Measurements from ENCODE around the gene CPXM2. TPM values are rescaled to one million over a fixed set of nuclear protein-coding genes. Genes with fewer than 3 reads are reported as not detected.

CPXM2 gene
- total RNA-seq, 5 donors from 2014 or later (not counting 1 experiment from before 2014, with no cell fraction given), result not detected

GRCh38 chr10:123930340-123931001 lies 38.9 kb upstream of the CPXM2 start:
- ChIA-PET POLR2A (no interaction called here), CTCF (no interaction called here)
- Histone ChIP-seq H3K4me1 (ENCODE audit: control insufficient read depth in 1 of 2, extremely low read depth in 1 of 2, insufficient read depth in 2 of 2, low read length in 2 of 2) (no peaks in the 10 kb centered on the region), H3K27ac (ENCODE audit: low read length) (no peak overlapping the region), H3K4me3 (ENCODE audit: control insufficient read depth in 1 of 2, extremely low read depth in 1 of 2, low read length in 1 of 2) (no peak overlapping the region), H3K27me3 (replicated peaks in 1 of 2; ENCODE audit: control insufficient read depth in 2 of 2, extremely low read depth in 1 of 2, insufficient read depth in 2 of 2, low read length in 1 of 2) (peaks cover 0 to 17% of the 10 kb centered on the region in 2 experiments), H3K36me3 (ENCODE audit: control insufficient read depth in 2 of 2, extremely low read depth in 1 of 2, insufficient read depth in 1 of 2, low read length in 1 of 2) (no peaks in the 10 kb centered on the region), H3K9me3 (peaks cover 2% of the 10 kb centered on the region)
- Mint-ChIP-seq H3K27ac (no peak overlapping the region), H3K4me1 (peaks cover 0 to 5% (median 4%) of the 10 kb centered on the region in 3 donors), H3K36me3 (no peaks in the 10 kb centered on the region), H3K4me3 (no peak overlapping the region), H3K9me3 (peaks cover 8 to 12% (median 12%) of the 10 kb centered on the region in 3 donors), H3K27me3 (peaks cover 13 to 21% of the 10 kb centered on the region in 2 donors)
- ATAC-seq (replicated peaks in 1 of 4), result no peak
- 81% methylated on average over 5 of the region's 9 CpGs for WGBS (ENCODE audit: insufficient coverage)
- DNase-seq, result no peak

DNA sequence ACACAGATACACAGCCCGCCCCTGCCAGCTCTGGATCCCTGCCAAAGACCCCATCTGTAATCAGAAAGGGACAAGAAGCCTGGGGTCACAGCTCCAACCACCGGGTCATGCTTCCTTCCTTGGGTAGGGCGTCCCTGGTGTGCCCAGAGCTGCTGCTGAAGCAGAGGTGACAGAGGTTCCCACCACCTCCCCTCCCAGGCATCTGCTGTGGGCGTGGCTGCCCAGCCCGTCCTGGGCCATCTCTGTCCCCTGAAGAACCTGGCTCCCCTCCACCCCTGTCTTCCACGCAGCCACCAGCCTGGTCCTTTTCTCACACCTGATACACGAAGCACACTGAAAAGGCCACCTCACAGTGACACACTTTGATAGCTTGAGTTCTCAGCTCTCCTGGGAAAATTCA lies 38.2 kb upstream of the CPXM2 start:
- H3K9me3 ChIP-seq, result peaks cover 2% of the 10 kb centered on the region
- ChIA-PET CTCF (no interaction called here), POLR2A (no interaction called here)
- Mint-ChIP-seq H3K27me3 (peaks cover 13 to 24% of the 10 kb centered on the region in 2 donors), H3K4me1 (peaks cover 0 to 5% (median 4%) of the 10 kb centered on the region in 3 donors), H3K27ac (no peak overlapping the region), H3K4me3 (no peak overlapping the region), H3K9me3 (peaks cover 8 to 12% (median 12%) of the 10 kb centered on the region in 3 donors), H3K36me3 (no peaks in the 10 kb centered on the region)
- no peak overlapping the region for H3K4me3 ChIP-seq (ENCODE audit: control insufficient read depth in 1 of 2, extremely low read depth in 1 of 2, low read length in 1 of 2)
- H3K27ac ChIP-seq (ENCODE audit: low read length), result no peak overlapping the region
- H3K4me1 ChIP-seq (ENCODE audit: control insufficient read depth in 1 of 2, extremely low read depth in 1 of 2, insufficient read depth in 2 of 2, low read length in 2 of 2), result no peaks in the 10 kb centered on the region
- WGBS (ENCODE audit: insufficient coverage), result 82% methylated on average over 7 of the region's 7 CpGs
- H3K36me3 ChIP-seq (ENCODE audit: control insufficient read depth in 2 of 2, extremely low read depth in 1 of 2, insufficient read depth in 1 of 2, low read length in 1 of 2), result no peaks in the 10 kb centered on the region
- peaks cover 0 to 17% of the 10 kb centered on the region in 2 experiments for H3K27me3 ChIP-seq (replicated peaks in 1 of 2; ENCODE audit: control insufficient read depth in 2 of 2, extremely low read depth in 1 of 2, insufficient read depth in 2 of 2, low read length in 1 of 2)
- ATAC-seq (replicated peaks in 1 of 4) (no peak), DNase-seq (no peak)

DNA sequence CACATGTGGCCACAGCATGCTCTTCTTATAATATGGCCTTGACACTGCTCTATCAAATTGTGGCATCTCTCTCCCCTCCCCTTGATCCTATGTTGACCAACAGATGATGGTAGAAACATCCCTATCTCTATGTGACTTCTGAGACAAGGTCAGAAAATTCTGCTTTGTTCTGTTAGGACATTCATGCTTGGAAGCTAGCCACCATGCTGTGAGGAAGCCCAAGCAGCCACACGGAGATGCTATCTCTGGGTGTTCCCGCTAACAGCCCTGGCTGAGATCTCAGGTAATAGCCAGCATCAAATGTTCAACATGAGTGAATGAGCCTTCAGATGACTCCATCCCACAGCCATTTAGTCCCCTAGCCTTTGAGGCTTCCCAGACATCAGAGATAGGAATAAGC lies 36.8 kb upstream of the CPXM2 start:
- peaks cover 14 to 24% of the 10 kb centered on the region in 2 donors for H3K27me3 Mint-ChIP-seq
- 100% methylated on average over 1 of the region's 2 CpGs for WGBS (ENCODE audit: insufficient coverage)
- H3K27ac Mint-ChIP-seq, result no peak overlapping the region
- no peak for DNase-seq
- peaks cover 2% of the 10 kb centered on the region for H3K9me3 ChIP-seq
- no peak overlapping the region for H3K4me3 Mint-ChIP-seq
- H3K4me1 Mint-ChIP-seq, result peaks cover 0 to 5% (median 4%) of the 10 kb centered on the region in 3 donors
- CTCF ChIA-PET, result no interaction called here
- no peak overlapping the region for H3K27ac ChIP-seq (ENCODE audit: low read length)
- ATAC-seq (replicated peaks in 1 of 4), result no peak
- POLR2A ChIA-PET, result no interaction called here
- peaks cover 0 to 17% of the 10 kb centered on the region in 2 experiments for H3K27me3 ChIP-seq (replicated peaks in 1 of 2; ENCODE audit: control insufficient read depth in 2 of 2, extremely low read depth in 1 of 2, insufficient read depth in 2 of 2, low read length in 1 of 2)
- H3K9me3 Mint-ChIP-seq, result peaks cover 8 to 15% (median 12%) of the 10 kb centered on the region in 3 donors
- no peaks in the 10 kb centered on the region for H3K4me1 ChIP-seq (ENCODE audit: control insufficient read depth in 1 of 2, extremely low read depth in 1 of 2, insufficient read depth in 2 of 2, low read length in 2 of 2)
- no peak overlapping the region for H3K4me3 ChIP-seq (ENCODE audit: control insufficient read depth in 1 of 2, extremely low read depth in 1 of 2, low read length in 1 of 2)
- no peaks in the 10 kb centered on the region for H3K36me3 Mint-ChIP-seq
- no peaks in the 10 kb centered on the region for H3K36me3 ChIP-seq (ENCODE audit: control insufficient read depth in 2 of 2, extremely low read depth in 1 of 2, insufficient read depth in 1 of 2, low read length in 1 of 2)

DNA sequence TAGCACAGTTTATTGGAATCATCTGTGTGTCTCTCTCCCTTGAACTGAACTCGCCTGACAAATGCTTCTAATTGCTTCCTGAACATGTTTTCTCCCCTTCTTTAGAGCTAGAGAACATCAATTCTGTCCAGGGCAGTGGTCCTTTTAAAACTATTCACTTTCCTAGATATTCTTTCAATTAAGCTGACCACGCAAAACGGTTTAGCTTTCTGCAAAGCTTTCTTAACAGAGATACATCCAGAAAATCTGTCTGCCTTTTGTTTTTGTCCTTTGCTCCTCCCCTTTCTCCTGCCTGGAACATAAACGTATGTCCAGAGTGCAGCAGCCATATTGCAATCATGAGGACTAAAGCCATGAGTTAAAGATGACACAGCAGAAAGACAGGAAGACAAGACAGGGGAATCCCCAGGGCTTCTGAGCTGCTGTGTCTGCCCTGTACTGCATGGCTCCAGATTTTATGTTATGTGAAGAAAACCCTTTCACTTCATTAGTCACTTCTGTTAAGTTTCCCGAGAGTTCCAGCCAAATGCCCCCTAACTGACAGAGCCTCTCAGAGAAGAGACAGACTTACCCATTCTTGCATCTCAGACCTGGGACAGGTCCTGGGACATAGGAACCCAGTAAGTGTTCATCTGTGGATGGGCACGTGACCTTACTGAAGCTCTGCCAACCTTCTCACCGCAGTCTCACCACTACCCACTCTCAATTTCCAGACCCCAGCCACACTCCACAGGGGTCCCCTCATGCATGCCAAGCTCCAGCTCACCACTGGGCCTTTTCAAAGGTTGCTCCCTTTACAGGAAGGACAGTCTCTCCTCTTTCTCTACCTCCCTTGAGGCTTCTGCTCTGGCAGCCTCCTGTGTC lies 35.0 kb upstream of the CPXM2 start:
- ATAC-seq (replicated peaks in 1 of 4), result no peak
- Mint-ChIP-seq H3K9me3 (peaks cover 13 to 15% (median 14%) of the 10 kb centered on the region in 3 donors), H3K4me1 (peaks cover 0 to 5% (median 4%) of the 10 kb centered on the region in 3 donors), H3K36me3 (no peaks in the 10 kb centered on the region), H3K27me3 (peaks cover 11 to 24% of the 10 kb centered on the region in 2 donors), H3K4me3 (no peak overlapping the region), H3K27ac (no peak overlapping the region)
- Histone ChIP-seq H3K27me3 (replicated peaks in 1 of 2; ENCODE audit: control insufficient read depth in 2 of 2, extremely low read depth in 1 of 2, insufficient read depth in 2 of 2, low read length in 1 of 2) (peaks cover 0 to 12% of the 10 kb centered on the region in 2 experiments), H3K4me3 (ENCODE audit: control insufficient read depth in 1 of 2, extremely low read depth in 1 of 2, low read length in 1 of 2) (no peak overlapping the region), H3K9me3 (peaks cover 2% of the 10 kb centered on the region), H3K4me1 (ENCODE audit: control insufficient read depth in 1 of 2, extremely low read depth in 1 of 2, insufficient read depth in 2 of 2, low read length in 2 of 2) (no peaks in the 10 kb centered on the region), H3K27ac (ENCODE audit: low read length) (no peak overlapping the region), H3K36me3 (ENCODE audit: control insufficient read depth in 2 of 2, extremely low read depth in 1 of 2, insufficient read depth in 1 of 2, low read length in 1 of 2) (no peaks in the 10 kb centered on the region)
- WGBS (ENCODE audit: insufficient coverage), result 62% methylated on average over 5 of the region's 7 CpGs
- no peak for DNase-seq
- ChIA-PET POLR2A (interaction anchor here in 1 of 2 donors (0.6 kb wide), 1 partner anchor 11 kb away, joined by 4 read pairs; no protein-coding TSS in a partner anchor), CTCF (no interaction called here)

DNA sequence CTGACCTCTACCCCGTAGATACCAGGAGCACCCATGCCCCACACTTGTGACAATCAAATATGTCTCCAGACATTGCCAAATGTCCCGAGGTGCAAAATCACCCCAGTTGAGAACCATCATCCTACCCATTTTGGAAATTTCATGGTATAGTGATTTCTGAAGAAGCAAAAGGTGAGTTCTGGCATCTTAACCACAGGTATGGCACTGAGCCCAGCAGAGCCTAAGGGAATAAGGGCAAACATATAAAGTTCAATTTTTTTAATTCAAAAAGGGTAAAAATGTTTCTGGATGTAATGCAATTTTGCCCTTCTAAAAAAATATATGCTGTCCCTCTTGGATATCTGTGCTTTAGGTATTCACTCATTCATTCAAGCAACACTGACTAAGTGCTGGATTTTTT lies 30.5 kb upstream of the CPXM2 start:
- POLR2A ChIA-PET, result no interaction called here
- H3K27ac ChIP-seq (ENCODE audit: low read length), result no peak overlapping the region
- H3K4me3 Mint-ChIP-seq, result no peak overlapping the region
- DNase-seq, result no peak
- H3K9me3 Mint-ChIP-seq, result peaks cover 18 to 20% (median 19%) of the 10 kb centered on the region in 3 donors
- no peak for ATAC-seq (replicated peaks in 1 of 4)
- H3K36me3 ChIP-seq (ENCODE audit: control insufficient read depth in 2 of 2, extremely low read depth in 1 of 2, insufficient read depth in 1 of 2, low read length in 1 of 2), result no peaks in the 10 kb centered on the region
- H3K27me3 ChIP-seq (replicated peaks in 1 of 2; ENCODE audit: control insufficient read depth in 2 of 2, extremely low read depth in 1 of 2, insufficient read depth in 2 of 2, low read length in 1 of 2), result peaks cover 0 to 3% of the 10 kb centered on the region in 2 experiments
- H3K4me3 ChIP-seq (ENCODE audit: control insufficient read depth in 1 of 2, extremely low read depth in 1 of 2, low read length in 1 of 2), result no peak overlapping the region
- no CpG with 5 or more reads among the region's 2 CpGs for WGBS (ENCODE audit: insufficient coverage)
- H3K27me3 Mint-ChIP-seq, result peaks cover 8 to 30% of the 10 kb centered on the region in 2 donors
- no peaks in the 10 kb centered on the region for H3K4me1 ChIP-seq (ENCODE audit: control insufficient read depth in 1 of 2, extremely low read depth in 1 of 2, insufficient read depth in 2 of 2, low read length in 2 of 2)
- H3K4me1 Mint-ChIP-seq, result peaks cover 0 to 4% (median 4%) of the 10 kb centered on the region in 3 donors
- no peaks in the 10 kb centered on the region for H3K9me3 ChIP-seq
- no peaks in the 10 kb centered on the region for H3K36me3 Mint-ChIP-seq
- CTCF ChIA-PET, result no interaction called here
- no peak overlapping the region for H3K27ac Mint-ChIP-seq

GRCh38 chr10:123916775-123917174 lies 25.2 kb upstream of the CPXM2 start:
- ChIA-PET POLR2A (no interaction called here), CTCF (no interaction called here)
- no peak overlapping the region for H3K27ac Mint-ChIP-seq

More at GRCh38 chr10:123916775-123917174, 25.2 kb upstream of the CPXM2 start:
- no peak overlapping the region for H3K4me3 ChIP-seq (ENCODE audit: control insufficient read depth in 1 of 2, extremely low read depth in 1 of 2, low read length in 1 of 2)
- ATAC-seq (replicated peaks in 1 of 4) (no peak), DNase-seq (no peak)
- WGBS (ENCODE audit: insufficient coverage), result no CpG with 5 or more reads among the region's 3 CpGs
- peaks cover 22 to 27% of the 10 kb centered on the region in 2 donors for H3K27me3 Mint-ChIP-seq
- H3K4me1 ChIP-seq (ENCODE audit: control insufficient read depth in 1 of 2, extremely low read depth in 1 of 2, insufficient read depth in 2 of 2, low read length in 2 of 2), result peaks cover 0 to 15% of the 10 kb centered on the region in 2 experiments
- H3K27ac ChIP-seq (ENCODE audit: low read length), result no peak overlapping the region
- H3K9me3 Mint-ChIP-seq, result peaks cover 9 to 16% (median 14%) of the 10 kb centered on the region in 3 donors
- H3K4me3 Mint-ChIP-seq, result no peak overlapping the region
- H3K9me3 ChIP-seq, result no peaks in the 10 kb centered on the region
- peaks cover 3 to 22% of the 10 kb centered on the region in 2 experiments for H3K27me3 ChIP-seq (replicated peaks in 1 of 2; ENCODE audit: control insufficient read depth in 2 of 2, extremely low read depth in 1 of 2, insufficient read depth in 2 of 2, low read length in 1 of 2)
- H3K36me3 Mint-ChIP-seq, result no peaks in the 10 kb centered on the region
- no peaks in the 10 kb centered on the region for H3K36me3 ChIP-seq (ENCODE audit: control insufficient read depth in 2 of 2, extremely low read depth in 1 of 2, insufficient read depth in 1 of 2, low read length in 1 of 2)
- peaks cover 0 to 8% (median 0%) of the 10 kb centered on the region in 3 donors for H3K4me1 Mint-ChIP-seq

Measured in T-cell (primary cell).